Lower leg skin (tissue), 3 donors: Measurements from ENCODE around the gene CACNG6.

Experiments used
- CTCF ChIP-seq, 3 donors: fragments of 450-650 bp; IDR thresholded peaks; one replicate each; pipeline ENCODE4 v1.5.1; 2016; ENCODE audit warnings: antibody characterized with exemption in 3 of 3, mild to moderate bottlenecking in 3 of 3, moderate library complexity in 2 of 3
- POLR2A ChIP-seq, 2 donors: fragments of 450-650 bp; IDR thresholded peaks; one replicate each; pipeline ENCODE4 v1.6.1; 2016 to 2017; ENCODE audit warnings: antibody characterized with exemption in 2 of 2, mild to moderate bottlenecking in 1 of 2, moderate library complexity in 1 of 2

DNA sequence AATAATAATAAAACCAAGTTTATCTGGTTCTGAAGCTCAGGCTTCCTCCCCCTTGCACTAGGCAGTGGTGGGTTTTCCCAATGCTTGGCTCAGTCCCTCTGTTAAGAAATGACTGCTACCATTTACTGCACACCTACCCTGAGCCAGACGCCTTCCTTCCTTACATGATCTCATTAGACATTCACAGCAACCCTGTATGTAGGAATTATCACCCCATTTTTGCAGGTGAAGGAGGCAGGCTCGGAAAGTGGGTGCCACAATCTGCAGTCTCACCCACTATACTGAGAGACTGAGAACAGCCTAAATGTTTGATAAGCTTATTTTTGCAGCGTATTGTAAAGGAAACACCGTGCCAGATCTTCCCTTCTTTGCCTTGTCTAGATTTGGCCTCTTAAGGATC lies 47.0 kb upstream of the CACNG6 start:
- no peak for TF ChIP-seq CTCF (IDR thresholded peaks at IDR 0.05)
- TF ChIP-seq POLR2A (IDR thresholded peaks at IDR 0.05), result no peak
